Body of pancreas (tissue), 4 donors: Measurements from ENCODE around the gene SLC16A10.

Source experiments
- POLR2A ChIP-seq, 3 donors: fragments of 450-650 bp; IDR thresholded peaks; one replicate each; pipeline ENCODE4 v1.6.1; 2016; ENCODE audit warnings: antibody characterized with exemption in 3 of 3, mild to moderate bottlenecking in 2 of 3
- TF ChIP-seq, protein P1 (sequence below), 7 experiments: fragments of 450-650 bp in 4 of 7; fragments of 200-600 bp in 3 of 7; sonication (generic) in 3 of 7; IDR thresholded peaks; one replicate each; pipeline ENCODE4 v1.5.1; 2016 to 2019; ENCODE audit warnings: antibody characterized with exemption in 7 of 7

DNA sequence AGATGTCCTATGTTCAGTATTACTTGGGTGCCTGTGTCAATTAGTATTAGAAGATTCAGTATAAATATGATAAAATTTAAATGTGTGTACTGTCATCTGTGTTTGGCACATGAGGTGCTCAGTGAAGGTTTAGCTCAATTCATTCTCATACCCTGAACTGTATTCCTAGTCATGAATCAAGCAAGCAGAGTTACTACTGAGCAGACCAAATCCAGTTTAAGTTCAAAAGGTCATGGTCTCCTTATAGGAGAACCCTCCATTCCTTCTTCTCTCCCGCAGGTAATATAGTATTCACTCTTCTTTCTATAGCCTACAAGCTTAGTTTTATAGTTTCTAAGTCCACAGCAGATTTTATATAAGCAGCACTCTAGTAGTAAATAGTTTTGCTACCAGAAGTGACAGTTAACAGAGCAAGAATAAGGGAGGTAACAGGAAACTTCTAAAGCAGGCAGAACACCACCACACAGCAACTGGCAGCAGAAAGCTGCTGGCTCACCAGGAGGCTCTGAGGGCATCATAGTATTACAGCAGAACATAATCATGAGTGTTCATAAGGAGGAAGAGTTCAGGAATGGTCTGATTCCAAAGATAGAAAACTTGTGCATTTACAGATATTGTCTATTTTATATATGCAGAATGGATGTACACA, 133.2 kb downstream of the SLC16A10 start:
- no peak for TF ChIP-seq POLR2A (IDR thresholded peaks at IDR 0.05)
- TF ChIP-seq, protein P1, sequence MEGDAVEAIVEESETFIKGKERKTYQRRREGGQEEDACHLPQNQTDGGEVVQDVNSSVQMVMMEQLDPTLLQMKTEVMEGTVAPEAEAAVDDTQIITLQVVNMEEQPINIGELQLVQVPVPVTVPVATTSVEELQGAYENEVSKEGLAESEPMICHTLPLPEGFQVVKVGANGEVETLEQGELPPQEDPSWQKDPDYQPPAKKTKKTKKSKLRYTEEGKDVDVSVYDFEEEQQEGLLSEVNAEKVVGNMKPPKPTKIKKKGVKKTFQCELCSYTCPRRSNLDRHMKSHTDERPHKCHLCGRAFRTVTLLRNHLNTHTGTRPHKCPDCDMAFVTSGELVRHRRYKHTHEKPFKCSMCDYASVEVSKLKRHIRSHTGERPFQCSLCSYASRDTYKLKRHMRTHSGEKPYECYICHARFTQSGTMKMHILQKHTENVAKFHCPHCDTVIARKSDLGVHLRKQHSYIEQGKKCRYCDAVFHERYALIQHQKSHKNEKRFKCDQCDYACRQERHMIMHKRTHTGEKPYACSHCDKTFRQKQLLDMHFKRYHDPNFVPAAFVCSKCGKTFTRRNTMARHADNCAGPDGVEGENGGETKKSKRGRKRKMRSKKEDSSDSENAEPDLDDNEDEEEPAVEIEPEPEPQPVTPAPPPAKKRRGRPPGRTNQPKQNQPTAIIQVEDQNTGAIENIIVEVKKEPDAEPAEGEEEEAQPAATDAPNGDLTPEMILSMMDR (IDR thresholded peaks at IDR 0.05) = no peak
